Measurements from ENCODE around the gene TATDN2.
A peak's percentile ranks its signal among the peaks of the same experiment; 100 is the strongest.

The TATDN2 gene

GRCh38 chr3:10321630-10322351 lies 73.5 kb downstream of the TATDN2 start:
- no peak for DNase-seq (ENCODE audit: low read depth)
- no peak overlapping the region for H3K4me3 ChIP-seq (replicated peaks; ENCODE audit: low read depth, low read length)
- TF ChIP-seq CTCF (IDR thresholded peaks at IDR 0.05; ENCODE audit: low read length, missing control alignments) = no peak

- DNase-seq (ENCODE audit: low read depth) = no peak
- H3K4me3 ChIP-seq (replicated peaks; ENCODE audit: low read depth, low read length) = no peak overlapping the region
- TF ChIP-seq CTCF (IDR thresholded peaks at IDR 0.05; ENCODE audit: low read length, missing control alignments) = peak; percentile 41
Observed at GRCh38 chr3:10322352-10322710, 74.1 kb downstream of the TATDN2 start.

GRCh38 chr3:10327592-10327991 lies 79.3 kb downstream of the TATDN2 start:
- no peak overlapping the region for H3K4me3 ChIP-seq (replicated peaks; ENCODE audit: low read depth, low read length)
- no peak for DNase-seq (ENCODE audit: low read depth)
- TF ChIP-seq CTCF (IDR thresholded peaks at IDR 0.05; ENCODE audit: low read length, missing control alignments) = no peak

- H3K4me3 ChIP-seq (replicated peaks; ENCODE audit: low read depth, low read length) = no peak overlapping the region
- no peak for TF ChIP-seq CTCF (IDR thresholded peaks at IDR 0.05; ENCODE audit: low read length, missing control alignments)
- no peak for DNase-seq (ENCODE audit: low read depth)
Observed at GRCh38 chr3:10328460-10329071, 80.3 kb downstream of the TATDN2 start.

GRCh38 chr3:10329495-10330015 lies 81.3 kb downstream of the TATDN2 start:
- H3K4me3 ChIP-seq (replicated peaks; ENCODE audit: low read depth, low read length) = no peak overlapping the region
- no peak for DNase-seq (ENCODE audit: low read depth)
- TF ChIP-seq CTCF (IDR thresholded peaks at IDR 0.05; ENCODE audit: low read length, missing control alignments) = no peak

GRCh38 chr3:10330319-10330718 lies 82.1 kb downstream of the TATDN2 start:
- no peak for DNase-seq (ENCODE audit: low read depth)
- no peak overlapping the region for H3K4me3 ChIP-seq (replicated peaks; ENCODE audit: low read depth, low read length)
- no peak for TF ChIP-seq CTCF (IDR thresholded peaks at IDR 0.05; ENCODE audit: low read length, missing control alignments)
